GM21515 (cell line): ENCODE measurements around the gene TMEM245.

Source experiments
- ATAC-seq: cut with Tn5 transposase; IDR thresholded peaks from one replicate; pipeline ENCODE4 v1.9.1; 2021; ENCODE audit not compliant: unreplicated experiment

The TMEM245 gene

GRCh38 chr9:109119439-109120203 lies at the start of gene TMEM245:
TSS of gene TMEM245 (minus strand) at chr9:109119947. CDS start at chr9:109119913, 34 bp downstream.
- ATAC-seq, result peak; percentile 88

GRCh38 chr9:109168170-109168569 lies 48.4 kb upstream of the TMEM245 start:
- no peak for ATAC-seq

- ATAC-seq, result no peak
These were observed 48.0 kb upstream of the TMEM245 start for GRCh38 chr9:109167716-109168115.

- no peak for ATAC-seq
These were observed 47.2 kb upstream of the TMEM245 start, which contains the start of gene FRRS1L for GRCh38 chr9:109166771-109167601. TSS of gene FRRS1L (minus strand) at chr9:109167249. CDS start at chr9:109167138, 111 bp downstream.

GRCh38 chr9:109166171-109166770 lies 46.5 kb upstream of the TMEM245 start:
- no peak for ATAC-seq

GRCh38 chr9:109164042-109164441 lies 44.3 kb upstream of the TMEM245 start:
- ATAC-seq, result no peak

GRCh38 chr9:109163194-109163593 lies 43.4 kb upstream of the TMEM245 start:
- ATAC-seq, result no peak

GRCh38 chr9:109162677-109163076 lies 42.9 kb upstream of the TMEM245 start:
- ATAC-seq, result no peak

GRCh38 chr9:109161471-109161870 lies 41.7 kb upstream of the TMEM245 start:
- ATAC-seq, result no peak

GRCh38 chr9:109159583-109159982 lies 39.8 kb upstream of the TMEM245 start:
- ATAC-seq, result no peak

- no peak for ATAC-seq
These were observed 38.9 kb upstream of the TMEM245 start for GRCh38 chr9:109158651-109159050.

GRCh38 chr9:109156708-109157107 lies 37.0 kb upstream of the TMEM245 start:
- ATAC-seq, result no peak

- ATAC-seq, result no peak
These were observed 31.3 kb upstream of the TMEM245 start for GRCh38 chr9:109150925-109151545.

- ATAC-seq, result no peak
These were observed 30.0 kb upstream of the TMEM245 start for GRCh38 chr9:109149722-109150121.

- no peak for ATAC-seq
These were observed 29.3 kb upstream of the TMEM245 start for GRCh38 chr9:109149089-109149488.

- ATAC-seq, result no peak
These were observed 25.3 kb upstream of the TMEM245 start for GRCh38 chr9:109145051-109145450.

- peak; percentile 98 for ATAC-seq
These were observed 24.3 kb upstream of the TMEM245 start for GRCh38 chr9:109143881-109144562.

- no peak for ATAC-seq
These were observed 21.6 kb upstream of the TMEM245 start for GRCh38 chr9:109141375-109141774.

GRCh38 chr9:109139851-109140250 lies 20.1 kb upstream of the TMEM245 start:
- no peak for ATAC-seq

GRCh38 chr9:109138421-109138820 lies 18.7 kb upstream of the TMEM245 start:
- ATAC-seq, result no peak

GRCh38 chr9:109134167-109134578 lies 14.4 kb upstream of the TMEM245 start:
- no peak for ATAC-seq
